GM10266 (cell line): Measurements from ENCODE around the gene RPRD2.
"Not testable (repeated sequence)": the region's sequence is repeated elsewhere in the genome, so short reads cannot be mapped to it uniquely, and the experiment has no call there.

Experiments used
- DNase-seq: peaks from one replicate; pipeline ENCODE4 v3.0.0; 2012; ENCODE audit errors: extremely low spot score
- TF ChIP-seq, protein P1 (sequence below): IDR thresholded peaks from 2 replicates; pipeline ENCODE4 v1.5.1; 2012; ENCODE audit warnings: mild to moderate bottlenecking, low read depth; ENCODE audit not compliant: control insufficient read depth, insufficient read depth; ENCODE audit errors: missing control alignments

The RPRD2 gene

GRCh38 chr1:150363426-150364230 lies at the start of gene RPRD2:
Gene RPRD2, plus strand, starts transcription at chr1:150364147. Its CDS starts 568 bp downstream, at chr1:150364715.
- TF ChIP-seq, protein P1, sequence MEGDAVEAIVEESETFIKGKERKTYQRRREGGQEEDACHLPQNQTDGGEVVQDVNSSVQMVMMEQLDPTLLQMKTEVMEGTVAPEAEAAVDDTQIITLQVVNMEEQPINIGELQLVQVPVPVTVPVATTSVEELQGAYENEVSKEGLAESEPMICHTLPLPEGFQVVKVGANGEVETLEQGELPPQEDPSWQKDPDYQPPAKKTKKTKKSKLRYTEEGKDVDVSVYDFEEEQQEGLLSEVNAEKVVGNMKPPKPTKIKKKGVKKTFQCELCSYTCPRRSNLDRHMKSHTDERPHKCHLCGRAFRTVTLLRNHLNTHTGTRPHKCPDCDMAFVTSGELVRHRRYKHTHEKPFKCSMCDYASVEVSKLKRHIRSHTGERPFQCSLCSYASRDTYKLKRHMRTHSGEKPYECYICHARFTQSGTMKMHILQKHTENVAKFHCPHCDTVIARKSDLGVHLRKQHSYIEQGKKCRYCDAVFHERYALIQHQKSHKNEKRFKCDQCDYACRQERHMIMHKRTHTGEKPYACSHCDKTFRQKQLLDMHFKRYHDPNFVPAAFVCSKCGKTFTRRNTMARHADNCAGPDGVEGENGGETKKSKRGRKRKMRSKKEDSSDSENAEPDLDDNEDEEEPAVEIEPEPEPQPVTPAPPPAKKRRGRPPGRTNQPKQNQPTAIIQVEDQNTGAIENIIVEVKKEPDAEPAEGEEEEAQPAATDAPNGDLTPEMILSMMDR = no peak
- peak; percentile 95 for DNase-seq

GRCh38 chr1:150314691-150315090 lies 49.3 kb upstream of the RPRD2 start:
- not testable (repeated sequence) for DNase-seq

GRCh38 chr1:150320667-150320978 lies 43.3 kb upstream of the RPRD2 start:
- no peak for DNase-seq
- TF ChIP-seq, protein P1 = no peak

DNA sequence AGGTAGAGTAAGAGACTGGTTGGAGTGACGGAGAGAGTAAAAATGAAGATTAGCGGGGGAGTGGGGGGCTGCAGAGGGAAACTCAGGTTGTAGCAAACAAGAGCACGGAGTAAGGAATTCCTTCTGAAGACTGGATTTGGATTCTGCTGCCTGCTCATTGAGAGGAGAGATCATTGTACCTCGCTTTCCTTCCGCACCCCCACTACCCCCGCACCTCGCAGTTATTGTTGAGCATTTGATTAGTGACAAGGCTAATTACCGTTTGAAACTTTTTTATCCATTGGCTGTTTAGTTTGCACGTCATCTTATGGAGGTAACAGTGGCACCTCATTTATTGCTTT lies 42.2 kb upstream of the RPRD2 start:
- TF ChIP-seq, protein P1 = no peak

DNA sequence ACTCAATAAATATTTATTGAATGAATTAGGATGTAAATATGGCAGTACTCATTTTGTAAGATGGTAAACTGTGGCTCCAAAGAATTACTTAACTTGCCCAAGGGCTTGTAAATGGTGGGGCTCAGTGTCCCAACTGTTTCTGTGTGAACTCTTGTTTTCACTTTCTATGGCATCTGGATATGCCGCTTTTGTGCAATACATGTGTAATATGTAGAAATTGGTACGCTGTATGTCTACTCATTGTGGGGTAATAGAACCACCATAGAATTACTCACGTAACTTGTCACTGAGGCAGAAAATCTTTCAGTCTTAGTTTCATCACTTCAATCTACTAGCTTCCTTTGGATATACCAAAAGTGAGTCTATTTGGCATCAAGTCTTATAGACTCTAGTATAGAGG lies 41.6 kb upstream of the RPRD2 start:
- TF ChIP-seq, protein P1 = no peak
- no peak for DNase-seq

More for the DNA sequence above, 42.2 kb upstream of the RPRD2 start:
- peak; percentile 10 for DNase-seq

DNA sequence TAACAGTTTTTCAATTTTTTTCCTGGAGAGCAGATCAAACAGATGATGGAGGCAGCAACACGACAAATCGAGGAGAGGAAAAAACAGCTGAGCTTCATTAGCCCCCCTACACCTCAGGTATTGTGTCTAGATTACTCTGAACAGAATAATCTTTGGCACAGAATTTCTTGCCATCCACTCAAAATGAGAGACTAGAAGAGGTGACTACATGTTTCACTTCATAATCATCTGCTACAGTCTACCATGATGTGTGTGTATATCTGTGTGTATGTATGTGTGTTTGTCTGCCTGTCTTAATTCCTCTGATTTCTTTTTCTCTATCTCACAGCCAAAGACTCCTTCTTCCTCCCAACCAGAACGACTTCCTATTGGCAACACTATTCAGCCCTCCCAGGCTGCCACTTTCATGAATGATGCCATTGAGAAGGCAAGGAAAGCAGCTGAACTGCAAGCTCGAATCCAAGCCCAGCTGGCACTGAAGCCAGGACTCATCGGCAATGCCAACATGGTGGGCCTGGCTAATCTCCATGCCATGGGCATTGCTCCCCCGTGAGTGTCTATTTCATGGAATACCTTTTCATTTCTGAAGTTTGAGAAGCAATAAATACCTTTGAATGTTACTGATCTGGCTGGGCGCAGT lies 31.2 kb upstream of the RPRD2 start:
- no peak for DNase-seq
- TF ChIP-seq, protein P1 = no peak

DNA sequence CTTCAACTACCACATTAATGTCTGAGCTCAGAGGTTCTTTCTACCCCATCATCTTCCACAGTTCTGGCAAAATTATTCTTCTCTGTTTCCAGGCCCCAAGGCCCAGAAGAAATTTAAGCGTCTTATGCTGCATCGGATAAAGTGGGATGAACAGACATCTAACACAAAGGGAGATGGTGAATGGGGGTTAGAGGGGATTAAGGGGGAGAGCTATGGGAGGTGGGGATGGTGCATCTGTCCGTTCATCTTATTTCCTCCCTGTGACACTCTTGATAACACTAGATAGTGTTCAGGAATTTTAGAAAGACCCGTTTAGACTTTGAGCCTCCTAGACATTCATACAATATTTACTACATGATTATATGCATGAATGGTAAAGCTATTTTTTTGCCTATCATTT lies 17.6 kb upstream of the RPRD2 start:
- DNase-seq = no peak
- TF ChIP-seq, protein P1 = no peak
